GM18951 (cell line): ENCODE data around the gene TNKS2.

Experiments
- POLR2A ChIP-seq: IDR thresholded peaks from 4 replicates; pipeline ENCODE4 v1.6.1; 2011; ENCODE audit warnings: mild to moderate bottlenecking; ENCODE audit not compliant: insufficient read length, insufficient read depth; ENCODE audit errors: extremely low read depth
- in situ Hi-C: fragments of 300-500 bp; cut with MboI; formaldehyde crosslinking; loops from one replicate; pipeline ENCODE4 v1.12.0; 2022; ENCODE audit warnings: low sequenced_read_pairs, mixed read lengths, inconsistent platforms; ENCODE audit not compliant: unreplicated experiment

Gene TNKS2

GRCh38 chr10:91864744-91865143 lies 66.5 kb downstream of the TNKS2 start:
- TF ChIP-seq POLR2A, result no peak
- in situ Hi-C loops, result no loop called here

DNA sequence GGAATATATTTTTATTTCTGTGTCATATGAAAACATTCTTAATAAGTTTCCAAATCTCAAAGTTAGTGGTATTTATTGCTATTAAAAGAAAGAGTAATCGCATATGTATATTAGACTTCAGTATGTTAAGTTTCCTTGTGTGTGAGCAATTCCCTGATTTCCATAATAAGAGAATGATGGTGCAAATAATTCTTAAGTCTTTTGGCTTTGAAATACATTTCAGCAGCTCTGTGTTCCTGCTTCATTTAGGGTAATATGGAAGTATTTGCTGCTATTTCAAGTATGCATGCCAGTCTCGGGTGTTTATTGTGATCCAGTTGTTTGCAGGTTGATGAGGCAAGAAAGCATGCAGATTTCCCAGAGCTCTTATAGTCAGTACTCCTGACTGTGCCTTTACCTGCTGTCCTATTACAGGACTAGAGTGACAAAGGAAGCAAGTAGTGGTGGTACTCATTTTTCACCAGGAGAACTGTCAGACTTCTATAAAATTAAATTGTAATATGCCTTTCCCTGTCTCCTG lies 67.4 kb downstream of the TNKS2 start:
- no peak for TF ChIP-seq POLR2A
- in situ Hi-C loops, result no loop called here

DNA sequence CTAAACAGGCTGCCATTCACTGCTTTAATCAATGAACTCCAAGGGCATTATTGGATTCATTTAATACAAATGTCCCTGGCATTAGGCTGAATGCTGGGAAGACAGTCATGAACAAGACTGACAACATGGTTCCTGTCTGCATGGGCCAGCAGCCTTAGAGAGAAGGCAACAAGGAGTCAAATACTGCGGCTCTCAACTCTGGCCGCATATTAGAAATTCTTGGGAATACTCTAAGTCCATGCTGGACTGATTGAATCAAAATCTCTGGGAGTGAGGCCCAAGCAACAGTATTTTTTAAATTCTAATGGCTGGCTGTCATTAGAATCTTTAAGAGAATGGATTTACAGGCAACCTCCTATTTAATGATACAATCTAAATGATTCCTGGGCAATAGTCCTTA lies 76.9 kb downstream of the TNKS2 start:
- TF ChIP-seq POLR2A, result no peak
- in situ Hi-C loops, result no loop called here

- in situ Hi-C loops, result no loop called here
- TF ChIP-seq POLR2A, result no peak
Measured at GRCh38 chr10:91875779-91876178, 77.6 kb downstream of the TNKS2 start.

GRCh38 chr10:91879515-91880170 lies 81.4 kb downstream of the TNKS2 start:
- in situ Hi-C loops, result no loop called here
- TF ChIP-seq POLR2A, result no peak

DNA sequence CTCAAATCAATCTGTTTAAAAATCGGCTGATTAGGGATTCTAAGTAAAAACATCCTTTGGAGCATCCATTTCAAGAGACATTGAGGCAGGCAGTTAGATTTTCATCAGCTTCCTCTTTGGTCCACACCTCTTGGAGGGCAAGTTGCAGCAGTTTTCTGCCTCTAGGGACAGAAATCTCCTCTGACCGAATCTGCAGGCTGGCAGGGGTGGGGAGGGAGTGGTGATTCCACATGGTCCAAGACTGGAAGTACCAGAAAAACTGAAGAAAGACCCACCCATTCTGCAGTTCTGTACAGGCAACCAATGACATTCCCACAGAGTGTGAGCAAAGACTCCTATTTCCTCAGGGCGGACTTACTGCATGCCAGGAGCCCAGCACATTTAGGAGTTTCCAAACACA lies 82.1 kb downstream of the TNKS2 start:
- TF ChIP-seq POLR2A, result no peak
- in situ Hi-C loops, result no loop called here

GRCh38 chr10:91883549-91884444 lies 85.6 kb downstream of the TNKS2 start:
- no peak for TF ChIP-seq POLR2A
- in situ Hi-C loops, result no loop called here

- in situ Hi-C loops, result no loop called here
- no peak for TF ChIP-seq POLR2A
Measured at GRCh38 chr10:91884536-91884935, 86.3 kb downstream of the TNKS2 start.

DNA sequence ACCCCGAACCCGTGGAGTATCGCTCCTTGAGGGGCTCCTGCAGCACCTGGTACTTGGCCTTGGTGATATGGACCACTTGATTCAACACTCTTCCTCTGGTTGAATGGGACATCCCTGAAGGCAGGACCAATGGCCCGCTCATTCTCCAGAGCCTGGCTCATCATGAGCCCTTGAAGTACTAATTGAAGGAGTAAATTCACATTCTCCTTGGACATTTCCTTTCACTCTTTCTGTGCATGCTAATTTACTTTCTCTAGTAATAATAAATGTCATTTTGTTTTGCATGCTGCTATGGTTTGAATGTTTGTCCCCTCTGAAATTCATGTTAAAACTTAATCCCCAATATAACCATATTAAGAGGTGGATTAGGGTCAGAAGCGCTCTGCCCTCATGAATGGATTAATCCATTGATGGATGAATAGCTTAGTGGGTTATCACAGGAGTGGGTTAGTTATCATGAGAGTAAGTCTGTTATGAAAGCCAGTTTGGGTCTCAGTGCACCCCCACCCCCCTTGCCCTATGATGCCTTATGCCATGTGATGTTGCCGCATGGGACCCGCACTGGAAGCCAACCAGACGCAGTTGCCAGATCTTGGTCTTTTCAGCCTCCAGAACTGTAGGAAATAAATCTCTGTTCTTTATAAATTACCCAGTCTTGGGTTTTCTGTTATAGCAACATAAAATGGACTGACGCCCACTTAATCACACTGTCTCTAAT lies 87.3 kb downstream of the TNKS2 start:
- no peak for TF ChIP-seq POLR2A
- in situ Hi-C loops, result no loop called here

DNA sequence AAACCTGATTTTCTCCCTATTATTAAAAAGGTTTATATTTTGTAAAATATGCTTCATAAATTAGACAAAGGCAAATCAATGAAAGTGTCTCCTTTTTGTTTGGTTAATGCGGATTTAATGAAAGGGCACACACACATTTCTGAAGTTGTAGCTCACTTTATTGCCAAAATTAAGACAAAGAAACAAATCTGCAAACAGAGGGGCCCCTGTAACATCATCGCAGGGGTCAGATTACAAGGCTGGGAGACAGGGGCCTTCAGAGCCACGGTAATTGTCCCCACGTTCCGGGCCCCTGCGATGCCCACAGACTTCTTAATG lies 88.7 kb downstream of the TNKS2 start:
- in situ Hi-C loops, result no loop called here
- no peak for TF ChIP-seq POLR2A

DNA sequence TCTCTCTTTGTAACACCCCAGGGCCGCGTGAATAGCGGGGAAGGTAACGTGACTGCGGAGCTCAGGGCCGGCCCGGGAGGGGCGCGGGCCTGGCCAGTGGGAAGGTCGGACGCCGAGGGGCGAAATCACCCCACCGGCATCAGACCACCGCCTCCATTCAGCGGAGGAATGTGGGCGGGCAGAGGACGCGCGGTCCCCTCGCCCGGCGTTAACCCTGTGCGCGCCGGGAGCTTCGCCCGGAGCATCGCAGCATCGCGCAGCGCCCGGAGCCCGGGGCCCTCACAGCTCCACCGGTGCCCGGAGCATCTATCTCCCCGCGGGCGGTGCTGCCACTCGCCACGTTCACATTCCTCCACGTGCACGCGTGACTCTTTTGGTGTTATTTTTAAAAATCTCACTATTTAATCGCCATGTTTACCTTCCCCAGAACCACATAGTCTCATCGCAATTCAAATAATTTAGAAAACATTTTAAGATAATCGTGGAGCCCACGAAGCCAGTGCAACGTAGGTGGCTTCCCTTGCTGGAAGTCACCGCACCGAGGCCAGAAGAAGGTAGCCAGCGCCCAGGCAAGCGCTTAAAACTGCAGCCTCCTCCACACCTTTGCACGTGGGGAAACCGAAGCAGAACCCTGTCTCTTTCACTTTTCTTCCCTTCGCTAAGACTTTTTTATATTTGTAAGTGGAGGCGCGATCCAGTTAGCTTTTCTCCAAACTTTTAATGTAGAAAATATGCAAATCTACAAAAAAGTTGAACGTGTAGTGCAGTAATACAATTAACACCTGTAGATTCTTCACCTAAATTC lies 89.2 kb downstream of the TNKS2 start:
- no peak for TF ChIP-seq POLR2A
- in situ Hi-C loops, result no loop called here

DNA sequence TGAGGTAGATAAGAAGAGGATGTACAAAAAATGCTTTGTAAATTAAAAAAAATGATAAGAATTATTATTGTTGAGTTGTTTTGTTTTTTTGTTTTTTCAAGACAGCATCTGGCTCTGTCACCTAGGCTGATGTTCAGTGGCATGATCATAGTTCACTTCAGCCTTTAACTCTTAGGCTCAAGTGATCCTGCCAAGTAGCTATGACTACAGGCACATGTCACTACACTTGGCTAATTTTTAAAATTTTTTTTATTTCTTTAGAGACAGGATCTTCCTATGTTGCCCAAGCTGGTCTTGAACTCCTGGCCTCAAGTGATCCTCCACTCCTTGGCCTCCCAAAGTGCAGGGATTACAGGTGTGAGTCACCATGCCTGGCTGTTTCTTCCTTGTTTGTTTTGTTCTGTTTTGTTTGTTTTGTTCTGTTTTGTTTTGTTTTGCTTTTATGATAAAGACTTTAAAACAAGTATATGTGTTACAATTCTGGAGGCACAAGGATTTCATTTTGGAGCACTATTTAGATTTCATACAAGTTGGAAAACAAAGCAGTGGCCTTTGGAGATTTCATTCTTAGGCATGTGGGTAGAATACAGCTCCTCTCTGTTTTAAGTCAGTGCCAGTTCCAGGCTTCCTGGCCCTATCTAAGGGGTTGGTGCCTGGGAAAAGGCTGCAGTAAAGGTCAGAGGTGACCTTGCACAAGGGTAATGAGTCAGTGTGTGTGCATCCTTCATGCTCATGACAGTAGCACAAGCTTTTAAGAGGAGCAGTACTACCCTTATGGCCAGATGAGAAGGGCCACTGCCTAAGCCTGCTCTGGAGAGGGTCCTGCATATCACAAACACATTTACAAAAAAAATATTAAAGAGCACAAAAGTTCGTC lies 93.1 kb downstream of the TNKS2 start:
- in situ Hi-C loops, result no loop called here
- no peak for TF ChIP-seq POLR2A
